NCI-H2081 treated with DMSO at 0.1 percent for 48 hours (cell line): ENCODE data around the gene CD72.
"Not testable (repeated sequence)": the region's sequence is repeated elsewhere in the genome, so short reads cannot be mapped to it uniquely, and the experiment has no call there.

Experiments
- DNase-seq: peaks from one replicate; lab custom pipeline; 2025; lab: John Stamatoyannopoulos, UW

CD72 gene

GRCh38 chr9:35649431-35650340 lies 31.5 kb upstream of the CD72 start:
- DNase-seq = no peak

GRCh38 chr9:35646533-35647265 lies 28.5 kb upstream of the CD72 start:
- peak; percentile 58 for DNase-seq

DNA sequence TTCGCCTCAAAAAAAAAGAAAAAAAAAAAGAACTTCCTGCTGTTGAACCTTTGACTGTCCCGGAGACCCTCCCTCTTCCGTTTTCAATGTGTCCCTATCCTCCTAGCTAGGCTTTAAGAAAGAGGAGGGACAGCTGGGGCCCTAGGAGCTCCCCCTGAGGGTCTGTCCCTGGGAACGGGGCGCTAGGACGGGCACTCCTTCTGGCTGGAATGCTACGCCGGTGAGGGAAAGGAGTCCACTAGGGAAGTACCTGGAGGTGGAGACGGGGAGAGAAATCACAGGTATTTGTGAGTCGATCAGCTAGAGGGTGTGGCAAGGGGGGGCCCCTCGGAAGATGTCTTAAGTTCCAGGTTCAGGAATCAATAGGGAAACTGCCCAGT lies 27.9 kb upstream of the CD72 start:
- DNase-seq = no peak

DNA sequence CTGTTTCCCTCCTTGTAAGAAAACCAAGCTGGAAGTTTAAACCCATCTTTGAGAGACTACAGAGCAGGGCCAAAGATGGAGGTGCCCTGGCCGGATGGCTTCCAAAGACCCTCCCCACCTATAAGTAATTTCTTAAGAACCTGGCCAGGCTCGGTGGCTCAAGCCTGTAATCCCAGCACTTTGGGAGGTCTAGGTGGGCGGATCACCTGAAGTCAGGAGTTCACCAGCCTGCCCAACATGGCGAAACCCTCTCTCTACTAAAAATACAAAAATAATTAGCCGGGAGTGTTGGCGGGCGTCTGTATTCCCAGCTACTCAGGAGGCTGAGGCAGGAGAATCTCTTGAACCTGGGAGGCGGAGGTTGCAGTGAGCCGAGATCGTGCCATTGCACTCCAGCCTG lies 27.5 kb upstream of the CD72 start:
- not testable (repeated sequence) for DNase-seq

- DNase-seq = no peak
These were observed 24.8 kb upstream of the CD72 start for GRCh38 chr9:35643046-35643445.

- not testable (repeated sequence) for DNase-seq
These were observed 23.3 kb upstream of the CD72 start for GRCh38 chr9:35641478-35641877.

DNA sequence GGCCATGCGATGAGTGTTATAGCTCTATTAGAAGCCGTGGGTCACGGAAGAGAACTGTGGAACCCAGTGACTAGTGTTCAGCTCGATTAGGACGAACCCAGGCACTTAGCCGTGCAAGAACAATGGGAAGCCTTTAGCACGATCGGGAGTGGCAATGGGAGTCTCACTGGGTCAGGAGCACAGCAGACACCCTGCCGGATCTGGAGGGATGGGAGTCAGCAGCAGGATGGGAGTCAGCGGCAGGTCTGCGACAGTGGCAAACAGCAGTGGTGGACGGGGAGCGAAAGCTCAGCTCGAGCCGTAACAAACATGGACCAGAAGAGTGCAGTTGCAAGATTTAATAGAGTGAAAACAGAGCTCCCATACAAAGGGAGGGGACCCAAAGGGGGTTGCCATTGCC lies 22.2 kb upstream of the CD72 start:
- not testable (repeated sequence) for DNase-seq

DNA sequence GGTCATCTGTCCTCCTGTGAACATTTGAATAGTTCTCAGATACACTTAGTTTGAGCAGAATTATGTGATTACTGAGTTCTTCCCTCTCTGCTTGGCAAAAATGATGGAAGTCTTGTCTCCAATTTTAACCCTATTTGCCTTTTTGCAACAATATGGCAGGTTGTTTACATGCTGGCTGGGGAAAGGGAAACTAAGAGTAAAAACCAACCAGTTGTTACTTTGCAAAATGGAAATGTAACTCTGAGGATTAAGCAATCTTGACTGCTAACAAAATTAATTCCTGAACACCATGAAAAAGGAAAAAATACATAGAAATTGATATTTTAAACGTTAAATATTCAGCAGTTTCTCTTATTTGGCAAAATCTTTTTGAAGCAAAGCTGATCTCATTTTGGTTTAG lies 21.4 kb upstream of the CD72 start:
- DNase-seq = no peak

GRCh38 chr9:35639225-35639624 lies 21.0 kb upstream of the CD72 start:
- DNase-seq = not testable (repeated sequence)

- not testable (repeated sequence) for DNase-seq
These were observed 20.5 kb upstream of the CD72 start for GRCh38 chr9:35638751-35639150.

DNA sequence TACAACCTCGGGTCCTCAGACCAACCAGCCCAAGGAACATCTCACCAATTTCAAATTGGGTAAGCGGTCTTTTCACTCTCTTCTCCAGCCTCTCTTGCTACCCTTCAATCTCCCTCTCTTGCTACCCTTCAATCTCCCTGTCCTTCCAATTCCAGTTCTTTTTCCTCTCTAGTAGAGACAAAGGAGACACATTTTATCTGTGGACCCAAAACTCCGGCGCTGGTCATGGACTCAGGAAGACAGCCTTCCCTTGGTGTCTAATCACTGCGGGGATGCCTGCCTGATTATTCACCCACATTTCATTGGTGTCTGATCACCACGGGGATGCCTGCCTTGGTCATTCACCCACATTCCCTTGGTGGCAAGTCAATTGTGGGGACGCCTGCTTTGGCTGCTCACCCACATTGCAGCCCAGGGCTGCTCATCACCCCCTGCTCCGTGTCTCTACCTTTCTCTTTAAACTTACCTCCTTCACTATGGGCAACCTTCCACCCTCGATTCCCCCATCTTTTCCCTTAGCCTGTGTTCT lies 19.3 kb upstream of the CD72 start:
- not testable (repeated sequence) for DNase-seq

- DNase-seq = not testable (repeated sequence)
These were observed 18.6 kb upstream of the CD72 start for GRCh38 chr9:35636877-35637246.

- DNase-seq = no peak
These were observed 18.1 kb upstream of the CD72 start for GRCh38 chr9:35636135-35636876.

DNA sequence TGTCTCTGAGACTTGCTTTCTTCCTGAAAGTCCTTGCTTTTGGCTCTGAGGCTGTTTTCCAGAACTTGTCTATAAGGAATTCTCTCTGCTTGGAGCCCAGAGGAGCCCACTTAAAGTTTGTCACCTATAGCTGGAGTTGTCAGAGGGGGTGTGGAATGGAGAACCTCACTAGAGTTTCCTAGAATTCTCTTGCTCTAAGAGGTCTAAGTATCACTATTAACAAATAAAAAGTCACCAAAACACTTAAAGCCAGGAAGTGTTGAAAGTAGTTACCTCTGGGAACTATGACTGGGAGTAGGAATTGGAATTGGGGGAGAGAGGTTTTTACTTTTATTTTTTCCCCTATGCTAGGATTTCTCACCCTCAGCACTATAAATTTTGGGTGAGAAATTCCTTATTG lies 17.5 kb upstream of the CD72 start:
- DNase-seq = no peak

DNA sequence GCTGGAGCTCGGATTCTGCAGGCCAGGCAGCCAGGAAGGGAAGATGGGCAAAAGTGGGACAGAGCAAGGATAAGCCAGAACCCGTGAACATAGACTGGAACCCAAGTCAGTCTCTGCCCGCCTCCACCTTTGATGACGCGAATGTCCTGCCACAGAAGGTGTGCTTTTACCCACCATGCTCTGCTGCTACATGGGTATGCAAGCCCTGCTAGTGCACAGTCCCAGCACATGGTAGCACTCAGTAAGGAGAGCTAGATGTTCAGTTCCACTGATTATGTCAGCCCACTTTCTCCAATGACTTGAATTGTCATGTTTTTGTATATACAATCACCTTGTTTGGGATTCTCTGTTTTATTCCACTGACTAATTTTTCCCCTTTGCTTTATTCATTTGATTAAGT lies 11.4 kb upstream of the CD72 start:
- DNase-seq = no peak

- no peak for DNase-seq
These were observed 10.3 kb upstream of the CD72 start for GRCh38 chr9:35628389-35628991.

GRCh38 chr9:35627575-35627974 lies 9.4 kb upstream of the CD72 start:
- DNase-seq = no peak

- DNase-seq = no peak
These were observed 1.6 kb upstream of the CD72 start for GRCh38 chr9:35619800-35620158.

- DNase-seq = no peak
These were observed 914 bp upstream of the CD72 start for GRCh38 chr9:35618854-35619799.

DNA sequence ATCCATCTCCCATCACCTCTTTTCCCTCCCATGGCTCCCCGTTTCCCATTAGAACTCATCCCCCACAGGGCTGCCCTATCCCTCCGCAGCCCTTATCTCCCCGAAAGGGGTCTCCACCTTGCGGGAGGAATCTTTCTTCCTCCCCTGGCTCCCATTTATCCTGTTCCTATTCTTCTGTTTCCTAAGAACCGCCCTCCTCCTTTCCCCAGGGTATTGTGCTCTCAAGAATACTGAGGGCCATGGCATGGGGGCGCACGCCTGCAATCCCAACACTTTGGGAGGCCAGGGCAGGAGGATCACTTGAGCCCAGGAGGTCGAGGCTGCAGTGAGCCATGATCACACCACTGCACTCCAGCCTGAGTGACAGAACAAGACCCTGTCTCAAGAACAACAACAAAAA lies 665 bp downstream of the CD72 start:
- no peak for DNase-seq
